Inferior parietal cortex (tissue), 1 donor: Measurements from ENCODE around the gene MAP2K6.

Experiments
- DNase-seq: peaks from one replicate; pipeline ENCODE4 v3.0.0-alpha.2; 2016; ENCODE audit errors: extremely low spot score

Gene MAP2K6

DNA sequence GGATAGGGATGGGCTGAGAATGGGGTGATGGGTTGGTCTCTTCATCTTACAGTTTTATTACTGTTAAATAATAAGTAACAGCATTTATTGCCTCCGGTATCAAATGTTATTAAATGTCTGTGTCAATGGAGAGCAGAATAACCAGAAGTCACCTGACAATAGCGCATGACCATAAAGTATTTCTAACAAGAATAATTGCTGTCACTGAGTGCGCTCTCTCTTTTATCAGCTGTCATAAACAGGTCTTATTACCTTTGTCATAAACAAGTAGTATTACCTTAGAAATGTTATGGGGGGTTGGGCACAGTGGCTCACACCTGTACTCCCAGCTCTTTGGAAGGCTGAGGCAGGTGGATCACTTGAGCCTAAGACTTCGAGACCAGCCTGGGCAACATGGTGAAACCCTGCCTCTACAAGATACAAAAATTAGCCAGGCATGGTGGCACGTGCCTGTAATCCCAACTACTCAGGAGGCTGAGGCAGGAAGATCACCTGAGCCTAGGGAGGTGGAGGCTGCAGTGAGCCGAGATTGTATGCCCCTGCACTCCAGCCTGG, 120.6 kb downstream of the MAP2K6 start:
- DNase-seq = no peak

- no peak for DNase-seq
Observed at GRCh38 chr17:69538795-69539194, 124.3 kb downstream of the MAP2K6 start.

DNA sequence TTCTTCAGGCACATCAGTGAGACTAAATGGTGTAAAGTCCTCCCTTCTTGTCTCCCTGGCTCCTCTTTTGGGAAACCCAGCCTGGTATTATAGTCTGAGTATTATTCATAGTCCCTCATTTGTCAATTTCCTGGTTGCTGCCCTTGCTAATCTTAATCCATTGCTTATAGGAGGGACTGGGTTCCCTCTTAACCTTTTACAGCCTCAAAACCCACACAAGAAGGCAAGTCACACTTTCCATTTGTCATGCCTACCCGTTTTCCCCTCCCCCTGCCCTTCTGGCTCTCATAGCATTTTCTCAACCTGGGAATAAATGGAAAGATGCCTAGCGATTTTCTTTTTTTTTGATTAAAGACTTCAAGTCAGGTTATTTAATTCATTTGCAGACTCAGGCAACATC, 124.8 kb downstream of the MAP2K6 start:
- no peak for DNase-seq

DNA sequence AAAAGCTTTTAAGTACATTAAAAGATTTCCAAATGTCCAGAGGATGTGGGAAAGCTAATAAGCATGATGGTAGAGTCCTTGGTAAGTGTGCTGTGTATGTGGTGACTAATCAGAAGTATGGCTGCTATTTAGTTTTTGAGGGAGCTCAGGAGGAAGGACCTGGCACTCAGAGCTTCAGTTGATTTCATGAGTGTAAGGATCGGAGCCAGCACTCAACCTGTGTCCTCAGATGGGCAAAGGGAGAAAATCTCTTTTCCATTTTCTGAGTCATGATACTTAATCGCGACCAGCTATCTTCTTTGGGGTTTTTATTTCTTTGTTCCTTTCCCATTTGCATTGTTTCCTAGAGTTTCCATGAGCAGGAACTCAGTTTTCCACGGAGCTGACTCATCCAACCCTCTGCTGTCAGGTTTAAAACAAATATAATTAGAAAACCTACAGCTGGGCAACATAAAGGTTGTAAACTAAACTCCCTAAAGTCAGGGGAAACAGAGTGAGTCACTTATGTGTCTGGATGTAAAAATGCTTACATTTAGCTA, 125.4 kb downstream of the MAP2K6 start:
- DNase-seq = no peak

DNA sequence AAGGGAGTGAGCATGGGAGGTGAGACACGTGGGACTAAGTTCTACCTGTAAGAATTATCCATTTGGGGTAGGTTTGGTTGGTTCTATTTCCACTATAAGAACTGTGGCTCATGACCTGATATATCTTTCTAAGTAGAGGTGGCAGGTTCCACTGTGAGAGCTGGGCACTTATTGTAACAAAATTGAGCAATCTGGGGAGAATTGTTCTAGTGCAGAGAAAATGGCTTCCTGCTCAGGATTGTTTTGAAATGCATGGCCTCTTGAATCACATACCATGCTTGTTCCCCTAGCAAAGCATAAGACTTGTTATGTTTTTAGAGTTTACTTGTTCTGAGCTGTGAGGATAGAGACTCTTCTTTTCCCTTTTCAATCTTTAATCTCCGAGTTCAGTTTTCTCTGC, 125.9 kb downstream of the MAP2K6 start:
- no peak for DNase-seq

GRCh38 chr17:69547230-69547629, 132.7 kb downstream of the MAP2K6 start:
- DNase-seq = no peak

- DNase-seq = no peak
Observed at GRCh38 chr17:69547947-69548346, 133.4 kb downstream of the MAP2K6 start.

DNA sequence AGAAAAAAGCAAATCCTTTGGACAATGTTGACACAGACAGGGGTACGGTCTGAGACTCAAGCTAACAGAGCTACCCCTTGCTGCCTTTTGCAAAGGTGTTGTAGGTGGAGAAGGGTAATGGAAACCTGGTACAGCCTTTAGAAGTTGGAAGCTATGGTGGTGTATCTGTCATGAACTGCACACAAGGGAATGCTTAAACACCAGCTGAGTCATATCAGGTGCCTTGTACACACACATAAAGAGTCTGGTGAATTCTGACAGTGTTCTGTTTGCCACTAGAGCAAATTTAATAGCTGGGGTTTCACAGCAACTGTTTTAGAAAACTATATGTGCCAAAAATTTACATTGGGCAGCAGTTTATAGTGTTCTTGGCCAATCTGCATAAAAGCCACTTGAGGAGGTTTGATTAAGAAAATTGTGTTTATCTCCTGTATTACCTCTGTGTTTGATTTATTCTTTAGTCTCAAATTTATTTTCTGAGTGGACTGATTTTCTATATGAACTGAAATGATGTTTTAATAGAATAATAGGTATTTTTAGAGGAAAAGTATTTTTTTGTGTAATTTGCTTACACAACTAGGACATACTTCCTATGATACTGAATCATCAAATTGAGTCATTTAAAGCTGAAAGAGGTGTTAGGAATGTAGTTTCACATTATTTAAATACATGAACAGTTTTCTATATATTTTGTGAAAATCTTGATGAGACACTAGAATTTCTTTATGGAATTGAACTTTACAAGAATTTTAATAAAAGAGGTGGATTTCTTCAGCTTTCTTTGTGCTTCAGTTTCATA, 136.9 kb downstream of the MAP2K6 start:
- no peak for DNase-seq

- DNase-seq = no peak
Observed at GRCh38 chr17:69552986-69553667, 138.6 kb downstream of the MAP2K6 start.

DNA sequence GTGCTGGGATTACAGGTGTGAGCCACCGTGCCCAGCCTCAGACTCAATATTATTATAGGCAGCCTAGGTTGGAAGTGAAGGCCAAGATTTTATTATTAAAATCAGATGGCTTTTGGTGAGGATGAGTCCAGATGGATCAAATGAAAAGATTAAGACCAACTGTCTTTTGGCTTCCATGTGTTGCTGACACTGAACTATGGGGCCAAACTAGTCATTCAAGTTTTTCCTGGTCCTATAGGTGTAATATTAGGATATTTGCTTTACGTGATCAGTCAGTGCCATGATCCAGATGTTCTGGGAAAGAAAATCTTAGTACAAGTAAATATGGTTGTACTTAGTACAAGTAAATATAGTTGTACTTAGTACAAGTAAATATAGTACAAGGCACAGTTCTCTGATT, 140.6 kb downstream of the MAP2K6 start:
- no peak for DNase-seq

GRCh38 chr17:69557339-69557738, 142.8 kb downstream of the MAP2K6 start:
- no peak for DNase-seq

GRCh38 chr17:69558796-69559195, 144.3 kb downstream of the MAP2K6 start:
- DNase-seq = no peak

DNA sequence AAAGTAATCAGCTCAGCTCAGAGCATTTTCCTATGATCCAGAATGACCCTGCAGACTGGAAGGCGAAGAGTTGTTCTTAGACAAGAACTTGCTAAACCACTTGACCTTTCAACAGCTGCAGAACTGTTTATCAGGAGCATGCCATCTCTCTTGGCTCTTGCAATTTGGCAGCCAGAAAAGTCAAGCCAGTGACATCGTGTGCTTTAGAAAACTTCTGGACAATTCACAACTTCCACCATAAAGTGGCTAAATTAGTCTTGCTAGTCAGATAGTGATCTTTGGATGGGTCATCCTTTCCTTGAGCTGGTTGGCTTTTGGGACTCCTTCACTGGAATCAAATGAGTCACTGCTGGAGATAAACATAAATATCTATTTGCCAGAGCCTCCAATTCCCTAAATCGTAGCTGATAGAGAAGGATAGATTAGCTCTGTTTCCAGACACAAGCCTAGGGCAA, 146.5 kb downstream of the MAP2K6 start:
- no peak for DNase-seq

DNA sequence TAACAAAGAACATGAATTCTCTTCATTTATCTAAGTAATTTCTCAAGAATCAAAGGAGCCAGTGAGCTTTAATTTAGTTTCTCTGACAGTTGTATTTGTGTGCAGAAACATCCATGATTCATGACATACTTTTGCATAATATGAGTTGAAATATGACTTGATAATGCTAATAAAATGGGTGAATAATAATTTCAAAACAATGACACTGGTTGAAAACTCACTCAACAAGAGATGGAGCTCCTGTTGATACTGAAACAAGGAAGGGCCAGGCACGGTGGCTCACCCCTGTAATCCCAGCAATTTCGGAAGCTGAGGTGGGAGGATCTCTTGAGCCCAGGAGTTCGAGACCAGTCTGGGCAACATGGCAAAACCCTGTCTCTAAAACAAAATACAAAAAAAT, 147.0 kb downstream of the MAP2K6 start:
- DNase-seq = no peak

GRCh38 chr17:69565447-69565846, 150.9 kb downstream of the MAP2K6 start:
- DNase-seq = no peak

GRCh38 chr17:69567130-69567529, 152.6 kb downstream of the MAP2K6 start:
- no peak for DNase-seq

DNA sequence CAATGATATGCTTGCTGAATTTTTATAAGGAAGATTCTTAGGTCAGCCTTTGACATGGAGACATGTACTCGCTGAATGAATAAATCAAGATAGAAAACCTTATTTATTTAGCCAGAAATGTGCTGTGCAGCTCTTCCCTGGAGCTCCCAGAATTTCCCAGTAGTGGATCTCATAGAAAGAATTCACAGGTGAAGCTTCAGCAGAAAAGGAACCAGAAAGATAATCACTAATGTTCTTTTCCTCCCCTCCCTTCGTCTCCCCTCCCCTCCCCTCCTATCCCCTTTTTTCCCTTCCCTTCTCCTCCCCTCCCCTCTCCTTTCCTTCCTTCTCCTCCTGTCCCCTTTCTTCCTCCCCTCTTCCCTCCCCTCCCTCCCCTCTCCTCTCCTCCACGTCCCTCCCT, 158.2 kb downstream of the MAP2K6 start:
- DNase-seq = no peak

DNA sequence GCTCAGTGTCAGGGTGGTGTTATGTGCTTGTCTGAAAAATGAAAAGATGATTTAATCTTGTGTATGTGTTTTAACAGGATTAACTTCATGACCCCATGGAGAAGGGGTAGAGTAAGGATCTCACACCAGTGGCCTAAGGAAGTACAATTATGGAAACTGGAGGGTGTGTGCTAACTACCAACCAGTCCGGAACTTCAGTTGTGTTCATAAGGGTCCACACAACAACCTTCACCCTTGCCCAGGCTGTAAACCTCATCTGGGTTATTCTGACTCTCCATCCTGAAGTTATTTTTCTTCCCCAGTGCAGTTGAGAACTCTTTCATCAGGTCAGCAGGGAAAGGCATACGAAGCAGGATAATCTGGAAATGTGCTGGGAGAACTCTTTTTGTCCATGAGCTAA, 158.9 kb downstream of the MAP2K6 start:
- no peak for DNase-seq

- DNase-seq = no peak
Observed at GRCh38 chr17:69574257-69575197, 160.0 kb downstream of the MAP2K6 start.

GRCh38 chr17:69575346-69575761, 160.9 kb downstream of the MAP2K6 start:
- no peak for DNase-seq

- no peak for DNase-seq
Observed at GRCh38 chr17:69577098-69577497, 162.6 kb downstream of the MAP2K6 start.
